HG03442 (cell line): Measurements from ENCODE around the gene VIPR1.
A peak's percentile ranks its signal among the peaks of the same experiment; 100 is the strongest.

Experiments
- ATAC-seq: cut with Tn5 transposase; IDR thresholded peaks from one replicate; pipeline ENCODE4 v1.9.1; 2021; ENCODE audit warnings: mild to moderate bottlenecking, moderate library complexity; ENCODE audit not compliant: unreplicated experiment

The VIPR1 gene, protein sequence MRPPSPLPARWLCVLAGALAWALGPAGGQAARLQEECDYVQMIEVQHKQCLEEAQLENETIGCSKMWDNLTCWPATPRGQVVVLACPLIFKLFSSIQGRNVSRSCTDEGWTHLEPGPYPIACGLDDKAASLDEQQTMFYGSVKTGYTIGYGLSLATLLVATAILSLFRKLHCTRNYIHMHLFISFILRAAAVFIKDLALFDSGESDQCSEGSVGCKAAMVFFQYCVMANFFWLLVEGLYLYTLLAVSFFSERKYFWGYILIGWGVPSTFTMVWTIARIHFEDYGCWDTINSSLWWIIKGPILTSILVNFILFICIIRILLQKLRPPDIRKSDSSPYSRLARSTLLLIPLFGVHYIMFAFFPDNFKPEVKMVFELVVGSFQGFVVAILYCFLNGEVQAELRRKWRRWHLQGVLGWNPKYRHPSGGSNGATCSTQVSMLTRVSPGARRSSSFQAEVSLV

GRCh38 chr3:42502429-42503250, at the start of gene VIPR1:
Gene VIPR1 (plus strand): TSS chr3:42502643. CDS start chr3:42502736, 93 bp downstream.
- ATAC-seq: peak; percentile 88

DNA sequence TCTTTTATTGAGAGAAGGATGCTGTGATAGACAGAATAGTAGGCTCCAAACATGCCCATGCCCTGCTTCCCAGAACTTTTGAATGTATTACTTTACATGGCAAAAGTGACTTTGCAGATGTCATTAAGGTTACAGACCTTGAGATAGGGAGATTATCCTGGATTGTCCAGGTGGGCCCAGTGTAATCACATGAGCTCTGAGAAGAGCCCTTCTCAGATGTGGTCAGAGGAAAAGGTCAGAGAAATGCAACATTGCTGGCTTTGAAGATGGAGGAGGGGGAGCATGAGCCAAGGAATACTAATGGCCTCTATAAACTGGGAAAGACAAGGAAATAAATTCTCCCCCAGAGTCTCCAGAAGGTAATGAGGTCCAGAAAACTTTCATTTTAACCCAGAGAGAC, 46.2 kb upstream of the VIPR1 start:
- no peak for ATAC-seq

GRCh38 chr3:42459151-42459550, 43.3 kb upstream of the VIPR1 start:
- ATAC-seq: no peak

- no peak for ATAC-seq
Measured at GRCh38 chr3:42461762-42462161, 40.7 kb upstream of the VIPR1 start.

- ATAC-seq: no peak
Measured at GRCh38 chr3:42463093-42463492, 39.4 kb upstream of the VIPR1 start.

DNA sequence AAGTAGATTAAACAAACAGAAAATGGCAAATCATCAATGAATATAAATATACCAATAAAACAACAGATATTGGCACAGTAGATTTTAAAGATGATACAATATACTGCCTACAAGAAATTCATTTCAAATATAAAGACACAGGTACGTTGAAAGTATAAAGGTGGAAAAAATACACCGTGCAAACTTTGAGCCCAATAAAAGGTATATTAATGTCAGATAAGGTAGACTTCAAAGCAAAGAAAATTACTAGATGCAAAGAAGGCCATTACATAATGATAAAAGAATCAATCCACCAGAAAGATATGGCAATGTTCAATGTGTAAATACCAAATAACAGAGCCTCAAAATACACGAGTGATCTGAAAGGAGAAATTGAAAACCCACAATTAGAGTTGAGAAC, 34.3 kb upstream of the VIPR1 start:
- no peak for ATAC-seq

DNA sequence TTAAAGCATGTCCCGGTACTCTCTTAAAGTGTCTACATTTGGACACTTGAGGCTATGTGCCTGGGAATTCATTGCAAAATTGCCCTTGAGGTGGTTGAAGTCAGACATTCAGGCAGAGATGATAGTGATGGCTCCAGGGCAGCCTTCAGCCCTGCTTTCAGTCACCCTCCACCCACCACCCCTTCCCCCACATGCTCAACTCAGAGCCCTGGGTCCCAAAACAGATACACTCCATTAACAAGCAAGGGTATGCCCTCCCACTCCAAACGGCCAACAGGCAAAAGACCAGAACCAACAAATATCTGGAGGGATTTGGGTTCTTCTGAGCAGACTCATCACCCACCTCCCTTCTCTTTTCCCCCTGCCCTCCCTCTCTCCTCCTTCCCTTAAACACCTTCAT, 29.9 kb upstream of the VIPR1 start:
- no peak for ATAC-seq

- no peak for ATAC-seq
Measured at GRCh38 chr3:42473083-42473932, 29.1 kb upstream of the VIPR1 start.

GRCh38 chr3:42476225-42477125, 26.0 kb upstream of the VIPR1 start:
- no peak for ATAC-seq

DNA sequence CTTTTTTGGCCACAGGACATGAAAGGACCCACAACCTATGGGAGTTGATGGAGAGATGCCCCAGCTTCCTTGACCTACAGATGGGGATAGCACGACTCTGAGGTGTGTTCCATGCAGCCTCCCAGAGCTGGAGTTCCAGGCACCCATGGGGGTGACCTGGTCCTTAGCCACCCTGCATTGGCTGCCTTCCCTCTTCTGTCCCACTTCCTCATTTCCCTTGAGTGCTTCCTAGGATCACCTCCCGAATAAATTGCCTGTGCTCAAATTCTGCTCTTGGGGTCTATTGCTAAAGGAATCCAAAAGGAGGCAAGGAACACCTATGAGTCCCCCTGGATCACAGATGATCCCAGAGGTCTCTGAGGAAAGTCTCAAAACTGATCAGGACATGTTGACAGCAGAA, 24.7 kb upstream of the VIPR1 start:
- ATAC-seq: no peak

DNA sequence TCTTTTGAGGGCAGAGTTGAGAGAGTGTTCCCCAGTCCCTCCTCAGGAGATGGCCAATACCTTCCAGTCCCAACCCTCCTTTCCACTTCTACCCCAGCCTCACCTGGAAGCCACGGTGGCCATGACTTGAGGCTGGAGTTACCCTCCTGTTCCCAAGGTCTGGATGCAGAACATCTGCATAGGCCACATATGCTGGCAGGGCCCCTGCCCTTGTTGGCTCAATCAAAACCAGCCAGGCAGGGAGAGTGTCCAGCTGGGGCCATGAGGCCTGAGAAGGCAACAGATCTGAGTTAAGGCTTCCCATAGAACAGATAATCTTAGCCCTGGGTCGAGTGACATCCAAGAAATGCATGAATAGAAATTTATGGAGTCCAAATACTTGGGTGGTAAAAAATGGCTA, 23.6 kb upstream of the VIPR1 start:
- ATAC-seq: no peak

- no peak for ATAC-seq
Measured at GRCh38 chr3:42486814-42487565, 15.5 kb upstream of the VIPR1 start.

- no peak for ATAC-seq
Measured at GRCh38 chr3:42488687-42489086, 13.8 kb upstream of the VIPR1 start.

- no peak for ATAC-seq
Measured at GRCh38 chr3:42489116-42489936, 13.1 kb upstream of the VIPR1 start.

- ATAC-seq: peak; percentile 7
Measured at GRCh38 chr3:42489937-42490227, 12.6 kb upstream of the VIPR1 start.

DNA sequence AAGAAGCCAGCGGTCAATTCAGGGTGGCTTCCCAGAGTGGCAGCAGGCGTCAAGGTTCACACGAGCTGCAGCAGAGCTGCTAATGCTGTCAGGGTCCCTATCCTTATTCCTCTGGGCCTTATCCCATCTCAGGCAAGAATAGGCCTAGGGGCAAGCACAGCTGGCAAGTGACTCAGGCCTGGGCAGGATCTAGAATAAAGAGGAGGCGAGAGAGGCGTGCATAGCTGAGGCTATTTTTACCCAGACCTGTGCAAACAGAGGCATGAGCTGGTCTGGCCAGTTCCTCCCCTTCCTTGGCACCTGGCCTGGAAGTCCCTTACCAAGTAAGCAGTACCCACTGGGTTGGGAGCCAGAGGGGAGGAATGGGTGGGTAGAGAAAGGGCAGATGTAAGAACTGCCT, 12.2 kb upstream of the VIPR1 start:
- ATAC-seq: peak; percentile 97

DNA sequence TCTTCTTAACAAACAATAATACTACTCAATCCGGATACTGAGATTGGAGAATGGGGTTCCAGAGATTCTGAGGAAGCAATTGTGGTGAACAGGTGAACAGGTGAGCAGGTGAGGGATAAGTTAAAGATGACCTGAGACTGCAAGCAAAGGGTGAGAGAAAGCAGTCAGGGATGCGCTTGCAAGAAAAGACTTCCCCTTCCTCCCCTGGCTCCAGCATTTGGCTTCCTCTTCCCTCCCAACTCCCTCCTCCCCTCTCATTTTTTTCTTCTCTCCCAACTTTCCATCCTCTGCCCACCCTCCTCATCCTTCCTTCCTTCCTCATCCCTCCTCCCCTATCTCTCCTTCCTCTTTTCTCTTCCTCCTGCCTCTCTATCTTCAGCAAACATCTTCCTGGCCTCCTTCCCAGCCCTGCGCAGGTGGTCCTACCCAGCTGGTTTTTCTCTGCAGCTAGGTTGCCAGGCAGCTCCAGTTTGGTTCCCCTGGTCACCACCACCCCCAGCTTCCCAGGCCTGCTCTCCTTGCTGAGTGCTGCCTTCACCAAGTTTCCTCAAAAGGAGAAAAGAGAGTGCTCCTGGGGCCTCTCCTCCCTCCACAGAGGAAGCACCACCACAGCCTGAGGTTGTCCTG, 10.4 kb upstream of the VIPR1 start:
- no peak for ATAC-seq

DNA sequence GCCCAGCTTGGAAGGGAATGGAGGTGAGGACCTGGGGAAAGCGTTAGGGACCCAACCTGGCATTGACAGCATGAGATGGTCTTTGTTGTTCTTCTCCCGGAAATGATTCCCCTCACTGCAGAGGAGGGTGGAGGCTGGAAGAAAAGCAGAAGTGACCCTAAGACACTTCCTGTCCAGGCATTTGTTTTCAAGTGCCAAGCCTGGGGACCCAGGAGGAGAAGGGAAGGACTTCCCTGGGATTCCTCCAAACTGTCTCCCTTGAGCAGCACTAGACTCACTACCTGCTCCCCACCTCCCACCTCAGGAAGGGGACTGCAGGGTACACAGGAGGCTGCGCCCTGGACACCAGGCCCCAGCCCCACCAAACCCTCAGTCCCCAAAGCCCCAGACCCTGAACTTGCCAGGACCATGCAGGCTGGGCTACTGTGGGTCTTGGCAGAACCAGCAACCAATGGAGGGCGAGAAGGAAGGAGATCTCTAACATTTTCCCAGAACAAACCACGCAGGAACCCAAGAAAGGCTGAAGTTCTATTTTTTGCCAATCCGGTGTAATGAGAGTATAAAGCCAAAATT, 9.8 kb upstream of the VIPR1 start:
- no peak for ATAC-seq
